HEK293T (cell line): Measurements from ENCODE around the gene ROS1.
A peak's percentile ranks its signal among the peaks of the same experiment; 100 is the strongest.

Experiments used
- CTCF ChIA-PET: fragments of 350-600 bp; formaldehyde crosslinking; extraction: SDS; loops from one replicate; lab custom pipeline; 2021; ENCODE audit warnings: antibody characterized with exemption, inconsistent platforms; lab: Yijun Ruan, JAX
- POLR2A ChIA-PET: fragments of 350-600 bp; formaldehyde crosslinking; extraction: SDS; loops from one replicate; lab custom pipeline; 2020; ENCODE audit warnings: antibody characterized with exemption, inconsistent platforms; lab: Yijun Ruan, JAX
- DNase-seq: peaks from one replicate; pipeline ENCODE4 v3.0.0; 2012; ENCODE audit warnings: mixed read lengths; ENCODE audit errors: extremely low spot score
- ARNT ChIP-seq: fragments of 450-650 bp; IDR thresholded peaks from 2 replicates; pipeline ENCODE4 v1.6.1; 2017; ENCODE audit warnings: mild to moderate bottlenecking
- BHLHE40 ChIP-seq: fragments of 450-650 bp; IDR thresholded peaks from 2 replicates; pipeline ENCODE4 v1.6.1; 2016; ENCODE audit warnings: mild to moderate bottlenecking, moderate library complexity, borderline replicate concordance
- CTBP1 ChIP-seq: fragments of 450-650 bp; IDR thresholded peaks from 2 replicates; pipeline ENCODE4 v1.6.1; 2016; ENCODE audit warnings: borderline replicate concordance
- ELF4 ChIP-seq: fragments of 450-650 bp; IDR thresholded peaks from 2 replicates; pipeline ENCODE4 v1.6.1; 2017; ENCODE audit warnings: antibody characterized with exemption
- FOXA1 ChIP-seq: fragments of 450-650 bp; IDR thresholded peaks from 2 replicates; pipeline ENCODE4 v1.6.1; 2016; ENCODE audit warnings: mild to moderate bottlenecking
- FOXK2 ChIP-seq: fragments of 450-650 bp; IDR thresholded peaks from 2 replicates; pipeline ENCODE4 v1.6.1; 2016; ENCODE audit warnings: mild to moderate bottlenecking
- FOXM1 ChIP-seq: fragments of 450-650 bp; IDR thresholded peaks from 2 replicates; pipeline ENCODE4 v1.6.1; 2017; ENCODE audit warnings: mild to moderate bottlenecking, borderline replicate concordance
- HDGF ChIP-seq: fragments of 450-650 bp; IDR thresholded peaks from 2 replicates; pipeline ENCODE4 v1.6.1; 2017; ENCODE audit warnings: antibody characterized with exemption, borderline replicate concordance
- L3MBTL2 ChIP-seq: fragments of 450-650 bp; conservative IDR thresholded peaks from 2 replicates; pipeline ENCODE4 v1.6.1; 2016; ENCODE audit warnings: mild to moderate bottlenecking
- LEF1 ChIP-seq: fragments of 450-650 bp; IDR thresholded peaks from 2 replicates; pipeline ENCODE4 v1.6.1; 2017; ENCODE audit warnings: mild to moderate bottlenecking, borderline replicate concordance
- NFRKB ChIP-seq: fragments of 450-650 bp; IDR thresholded peaks from 2 replicates; pipeline ENCODE4 v1.6.1; 2016; ENCODE audit warnings: mild to moderate bottlenecking, moderate library complexity
- SP1 ChIP-seq: fragments of 450-650 bp; IDR thresholded peaks from 2 replicates; pipeline ENCODE4 v1.6.1; 2017
- SUZ12 ChIP-seq: fragments of 450-650 bp; IDR thresholded peaks from 2 replicates; pipeline ENCODE4 v1.6.1; 2016; ENCODE audit warnings: mild to moderate bottlenecking
- TARDBP ChIP-seq: fragments of 450-650 bp; IDR thresholded peaks from 2 replicates; pipeline ENCODE4 v1.6.1; 2016
- ZNF384 ChIP-seq: fragments of 450-650 bp; IDR thresholded peaks from 2 replicates; pipeline ENCODE4 v1.6.1; 2016
- TF ChIP-seq, protein P1 (sequence below): fragments of 450-650 bp; IDR thresholded peaks from 2 replicates; pipeline ENCODE4 v1.6.1; 2016

ROS1 gene

DNA sequence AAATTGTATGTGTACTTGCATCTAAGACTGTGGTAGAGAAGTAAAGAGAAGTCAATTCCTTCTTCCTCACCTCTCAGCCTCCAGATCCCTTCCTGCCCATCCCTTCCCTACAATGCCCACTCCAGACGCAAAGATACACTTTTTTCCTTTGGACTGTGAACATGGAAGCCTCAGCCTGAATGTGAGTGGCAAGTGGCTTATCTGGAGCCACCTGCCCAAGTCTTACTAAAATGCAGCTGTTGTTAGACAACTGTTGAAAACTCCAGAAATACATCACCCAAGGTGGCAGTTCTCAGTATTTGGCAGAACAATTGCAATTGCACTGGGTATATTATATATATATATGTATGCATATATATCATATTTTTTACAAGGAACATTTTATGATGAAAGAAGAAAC is 152.9 kb downstream of the ROS1 start:
- ChIA-PET CTCF (no interaction called here), POLR2A (no interaction called here)
- no peak for TF ChIP-seq BHLHE40
- TF ChIP-seq HDGF = no peak
- TF ChIP-seq FOXK2 = no peak
- no peak for TF ChIP-seq LEF1
- no peak for TF ChIP-seq FOXA1
- no peak for TF ChIP-seq FOXM1
- TF ChIP-seq NFRKB = no peak
- TF ChIP-seq SUZ12 = no peak
- TF ChIP-seq L3MBTL2 = no peak
- TF ChIP-seq SP1 = no peak
- no peak for TF ChIP-seq ELF4
- TF ChIP-seq TARDBP = no peak
- TF ChIP-seq ARNT = no peak
- TF ChIP-seq, protein P1, sequence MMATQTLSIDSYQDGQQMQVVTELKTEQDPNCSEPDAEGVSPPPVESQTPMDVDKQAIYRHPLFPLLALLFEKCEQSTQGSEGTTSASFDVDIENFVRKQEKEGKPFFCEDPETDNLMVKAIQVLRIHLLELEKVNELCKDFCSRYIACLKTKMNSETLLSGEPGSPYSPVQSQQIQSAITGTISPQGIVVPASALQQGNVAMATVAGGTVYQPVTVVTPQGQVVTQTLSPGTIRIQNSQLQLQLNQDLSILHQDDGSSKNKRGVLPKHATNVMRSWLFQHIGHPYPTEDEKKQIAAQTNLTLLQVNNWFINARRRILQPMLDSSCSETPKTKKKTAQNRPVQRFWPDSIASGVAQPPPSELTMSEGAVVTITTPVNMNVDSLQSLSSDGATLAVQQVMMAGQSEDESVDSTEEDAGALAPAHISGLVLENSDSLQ = no peak
- DNase-seq = no peak

DNA sequence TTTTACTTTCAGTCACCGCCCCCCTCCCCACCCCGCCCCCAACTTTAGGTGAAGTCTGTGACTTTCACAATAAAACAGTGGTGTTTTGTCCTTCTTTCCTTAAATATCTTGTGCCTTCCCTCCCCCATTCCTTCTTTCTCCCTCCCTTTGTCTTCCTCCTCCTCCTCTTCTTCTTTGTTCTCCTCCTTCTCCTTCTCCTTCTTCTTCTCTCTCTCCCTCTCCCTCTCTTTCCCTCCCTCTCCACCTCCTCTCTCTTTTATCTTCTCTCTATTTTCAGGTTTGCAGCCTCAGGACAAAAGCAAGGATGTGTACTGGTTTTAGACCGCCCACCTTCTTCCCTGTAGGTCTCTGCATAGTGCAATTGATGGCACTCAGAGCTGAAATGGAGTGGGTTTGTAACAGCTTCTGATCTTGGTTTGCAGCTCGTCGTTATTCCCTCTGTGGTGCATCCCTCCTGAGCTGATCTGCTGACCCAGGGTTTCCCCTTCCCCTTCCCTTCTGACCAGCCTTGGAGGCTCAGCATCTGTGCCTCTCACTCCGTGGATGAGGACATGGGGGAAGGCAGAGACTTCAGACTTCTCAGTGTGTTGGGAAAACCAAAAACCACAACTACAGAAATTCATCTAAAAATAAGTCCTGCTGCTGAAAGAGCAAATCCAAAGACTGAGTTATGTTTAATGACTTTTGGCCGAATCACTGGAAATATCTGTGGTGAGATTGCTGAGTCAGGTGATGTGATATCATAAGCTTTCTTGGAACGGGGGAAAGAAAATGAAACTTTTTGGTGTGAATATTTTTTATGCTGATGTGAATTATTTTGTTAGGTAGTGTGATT is 153.5 kb downstream of the ROS1 start:
- no peak for DNase-seq
- ChIA-PET POLR2A (no interaction called here), CTCF (no interaction called here)
- TF ChIP-seq SP1 = no peak
- TF ChIP-seq TARDBP = no peak
- no peak for TF ChIP-seq FOXM1
- TF ChIP-seq, protein P1 = no peak
- no peak for TF ChIP-seq HDGF
- TF ChIP-seq CTBP1 = no peak
- no peak for TF ChIP-seq ELF4
- no peak for TF ChIP-seq L3MBTL2
- no peak for TF ChIP-seq FOXK2
- TF ChIP-seq NFRKB = no peak
- TF ChIP-seq FOXA1 = no peak

DNA sequence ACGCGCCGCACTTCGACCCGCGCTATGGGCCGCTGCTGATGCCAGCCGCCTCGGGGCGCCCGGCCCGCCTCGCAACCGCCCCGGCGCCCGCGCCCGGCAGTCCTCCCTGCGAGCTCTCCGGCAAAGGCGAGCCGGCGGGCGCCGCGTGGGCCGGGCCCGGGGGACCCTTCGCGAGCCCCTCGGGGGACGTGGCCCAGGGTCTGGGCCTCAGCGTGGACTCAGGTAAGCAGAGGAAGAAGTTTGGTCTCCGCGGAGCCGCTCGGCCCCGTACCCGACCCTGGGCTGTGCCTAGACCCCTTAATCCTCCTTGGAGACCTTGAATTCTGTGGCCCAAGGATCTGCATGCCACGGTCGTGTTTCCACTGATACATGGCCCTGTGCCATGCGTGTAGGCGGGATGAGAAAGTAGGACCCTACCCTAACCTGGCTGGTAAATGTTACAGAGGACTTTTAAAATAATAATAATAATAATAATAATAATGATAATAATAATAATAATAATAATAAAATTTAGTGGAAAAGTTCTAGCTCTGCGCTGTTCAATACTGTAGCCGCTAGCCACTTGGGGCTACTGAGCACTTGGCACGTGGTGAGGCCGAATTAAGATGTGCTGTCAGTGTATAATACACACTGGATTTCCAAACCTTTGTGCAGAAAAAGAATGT is 154.8 kb downstream of the ROS1 start:
- POLR2A ChIA-PET = no interaction called here
- TF ChIP-seq ZNF384 = no peak
- TF ChIP-seq SP1 = no peak
- no peak for TF ChIP-seq ARNT
- no peak for TF ChIP-seq L3MBTL2
- TF ChIP-seq, protein P1 = no peak
- TF ChIP-seq SUZ12 = no peak
- TF ChIP-seq FOXK2 = no peak
- no peak for TF ChIP-seq NFRKB
- CTCF ChIA-PET = no interaction called here
- no peak for DNase-seq

DNA sequence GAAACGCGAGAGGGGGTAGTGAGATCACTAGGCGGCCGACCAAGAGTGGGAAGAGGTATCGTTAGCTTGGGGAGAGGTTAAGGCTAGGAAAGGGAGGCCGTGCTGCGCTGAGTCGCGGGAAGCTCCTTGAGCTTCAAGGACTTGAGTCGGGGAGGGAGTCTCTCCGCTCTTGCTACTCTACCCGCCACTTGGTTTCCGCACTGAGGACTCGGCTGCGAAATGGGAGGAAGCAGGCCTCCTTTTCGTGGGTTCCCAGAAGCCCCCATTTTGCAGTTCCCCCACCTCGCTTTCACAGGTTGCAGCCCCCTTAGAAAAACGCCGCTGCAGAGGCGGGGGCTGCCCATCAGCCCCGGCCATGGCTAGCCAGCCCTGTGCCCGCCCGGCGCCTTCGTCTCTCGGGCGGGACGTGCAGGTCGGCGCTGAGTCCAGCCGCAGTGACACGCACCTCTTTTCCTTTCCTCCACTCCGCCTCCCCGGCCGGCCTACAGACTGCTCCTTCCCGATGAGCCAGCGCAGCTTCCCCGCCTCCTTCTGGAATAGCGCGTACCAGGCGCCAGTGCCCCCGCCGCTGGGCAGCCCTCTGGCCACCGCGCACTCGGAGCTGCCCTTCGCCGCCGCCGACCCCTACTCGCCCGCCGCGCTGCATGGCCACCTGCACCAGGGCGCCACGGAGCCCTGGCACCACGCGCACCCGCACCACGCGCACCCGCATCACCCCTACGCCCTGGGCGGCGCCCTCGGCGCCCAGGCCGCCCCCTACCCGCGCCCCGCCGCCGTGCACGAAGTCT is 155.5 kb downstream of the ROS1 start:
- ChIA-PET POLR2A (no interaction called here), CTCF (no interaction called here)
- TF ChIP-seq, protein P1 = no peak
- TF ChIP-seq L3MBTL2 = peak; percentile 52
- DNase-seq = no peak

DNA sequence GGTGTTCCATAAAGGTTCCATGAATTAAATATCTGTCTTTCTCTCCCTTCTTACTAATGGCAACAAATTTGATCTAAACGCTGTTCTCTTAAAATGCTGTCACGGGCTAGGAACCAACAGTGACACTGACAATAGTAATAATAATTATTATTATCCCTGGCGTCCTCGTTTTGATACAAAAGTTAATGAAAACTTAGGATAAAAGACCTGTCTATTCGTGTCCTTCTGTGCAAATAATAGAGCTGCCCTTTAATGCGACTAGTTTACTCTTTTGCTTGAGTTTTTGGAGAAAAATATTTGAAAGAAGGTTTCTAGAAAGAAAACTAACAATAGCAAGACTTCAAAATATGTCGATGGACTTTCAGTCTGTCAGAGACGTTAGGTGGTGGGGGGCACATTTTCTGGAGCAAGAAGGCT is 156.1 kb downstream of the ROS1 start:
- CTCF ChIA-PET = no interaction called here

More for the DNA sequence above, 156.1 kb downstream of the ROS1 start:
- no peak for DNase-seq
- TF ChIP-seq FOXK2 (no peak), ELF4 (no peak), LEF1 (no peak), FOXA1 (no peak), NFRKB (no peak), SUZ12 (no peak), ZNF384 (no peak), ARNT (no peak)
- TF ChIP-seq, protein P1 = no peak
- POLR2A ChIA-PET = no interaction called here
